ENCODE measurements around the gene THOC1. TPM values are rescaled to one million over a fixed set of nuclear protein-coding genes. Genes with fewer than 3 reads are reported as not detected.

Gene THOC1
- total RNA-seq, 1 experiment from 2014 or later = 74.5 TPM

DNA sequence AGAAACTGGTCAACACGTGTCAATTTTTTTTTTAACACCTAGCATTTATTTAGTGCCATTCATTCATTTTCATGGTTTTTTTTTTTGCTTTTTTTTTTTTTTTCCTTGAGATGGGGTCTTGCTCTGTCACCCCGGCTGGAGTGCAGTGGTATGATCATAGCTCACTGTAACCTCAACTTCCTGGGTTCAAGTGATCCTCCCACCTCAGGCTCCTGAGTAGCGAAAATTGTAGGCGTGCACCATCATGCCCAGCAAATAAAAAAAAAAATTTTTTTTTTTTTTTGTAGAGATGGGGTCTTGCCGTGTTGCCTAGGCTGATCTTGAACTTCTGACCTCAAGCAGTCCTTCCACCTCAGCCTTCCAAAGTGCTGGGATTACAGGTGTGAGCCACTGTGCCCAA, 88.3 kb downstream of the THOC1 start:
- Mint-ChIP-seq H3K4me3 (no peak overlapping the region), H3K27ac (no peak overlapping the region), H3K36me3 (ENCODE audit: insufficient read depth in 1 of 3, low read depth in 3 of 3) (peaks cover 5 to 34% (median 30%) of the 10 kb centered on the region in 3 experiments; a peak in 6 of 7 replicates), H3K4me1 (no peaks in the 10 kb centered on the region), H3K9me3 (no peaks in the 10 kb centered on the region), H3K27me3 (ENCODE audit: low read depth) (no peaks in the 10 kb centered on the region)
- H3K4ac ChIP-seq (ENCODE audit: low read depth, low read length) = no peak overlapping the region
- no peak overlapping the region for H3K9ac ChIP-seq (ENCODE audit: extremely low read depth, insufficient read length, low read length)
- no peak overlapping the region for H3K14ac ChIP-seq (ENCODE audit: insufficient read depth, low read length)
- DNase-seq = no peak
- H3K79me1 ChIP-seq (ENCODE audit: insufficient read depth, low read depth, low read length, poor library complexity, severe bottlenecking) = no peaks in the 10 kb centered on the region
- no peak overlapping the region for H3K4me2 ChIP-seq (ENCODE audit: insufficient read depth, insufficient read length, low read length)
- no peaks in the 10 kb centered on the region for H3K4me1 ChIP-seq (ENCODE audit: insufficient read depth, low read length)
- H3K27ac ChIP-seq (ENCODE audit: insufficient read length, low read depth, low read length) = no peak overlapping the region
- no peak overlapping the region for H3K18ac ChIP-seq (ENCODE audit: insufficient read length, low read depth, low read length)
- H3K23ac ChIP-seq (ENCODE audit: insufficient read length, low read depth, low read length) = no peak overlapping the region
- no peak overlapping the region for H4K8ac ChIP-seq (replicated peaks; ENCODE audit: insufficient read length, low read depth, low read length)
- H3K9me3 ChIP-seq (ENCODE audit: control insufficient read depth, low read depth, low read length) = no peaks in the 10 kb centered on the region
- no peak overlapping the region for H3T11ph ChIP-seq (ENCODE audit: low read length)
- H4K20me1 ChIP-seq (ENCODE audit: control insufficient read depth, insufficient read depth, insufficient read length) = no peaks in the 10 kb centered on the region
- H4K91ac ChIP-seq (ENCODE audit: insufficient read length, low read depth, low read length) = no peak overlapping the region
- H2AFZ ChIP-seq (ENCODE audit: low read length) = no peak overlapping the region
- H2AK5ac ChIP-seq (ENCODE audit: insufficient read length, low read length) = no peak overlapping the region
- H2BK15ac ChIP-seq (ENCODE audit: low read depth, low read length) = no peak overlapping the region
- no peaks in the 10 kb centered on the region; the same call in 1 of the 2 replicates for H3K79me2 ChIP-seq (ENCODE audit: insufficient read depth, low read length)
- no peaks in the 10 kb centered on the region for H3K27me3 ChIP-seq (ENCODE audit: insufficient read depth, low read length)
- TF ChIP-seq, protein P1, sequence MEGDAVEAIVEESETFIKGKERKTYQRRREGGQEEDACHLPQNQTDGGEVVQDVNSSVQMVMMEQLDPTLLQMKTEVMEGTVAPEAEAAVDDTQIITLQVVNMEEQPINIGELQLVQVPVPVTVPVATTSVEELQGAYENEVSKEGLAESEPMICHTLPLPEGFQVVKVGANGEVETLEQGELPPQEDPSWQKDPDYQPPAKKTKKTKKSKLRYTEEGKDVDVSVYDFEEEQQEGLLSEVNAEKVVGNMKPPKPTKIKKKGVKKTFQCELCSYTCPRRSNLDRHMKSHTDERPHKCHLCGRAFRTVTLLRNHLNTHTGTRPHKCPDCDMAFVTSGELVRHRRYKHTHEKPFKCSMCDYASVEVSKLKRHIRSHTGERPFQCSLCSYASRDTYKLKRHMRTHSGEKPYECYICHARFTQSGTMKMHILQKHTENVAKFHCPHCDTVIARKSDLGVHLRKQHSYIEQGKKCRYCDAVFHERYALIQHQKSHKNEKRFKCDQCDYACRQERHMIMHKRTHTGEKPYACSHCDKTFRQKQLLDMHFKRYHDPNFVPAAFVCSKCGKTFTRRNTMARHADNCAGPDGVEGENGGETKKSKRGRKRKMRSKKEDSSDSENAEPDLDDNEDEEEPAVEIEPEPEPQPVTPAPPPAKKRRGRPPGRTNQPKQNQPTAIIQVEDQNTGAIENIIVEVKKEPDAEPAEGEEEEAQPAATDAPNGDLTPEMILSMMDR (conservative IDR thresholded peaks at IDR 0.05) = no peak
- no peak overlapping the region for H2BK20ac ChIP-seq (ENCODE audit: low read depth, low read length, poor library complexity, severe bottlenecking)
- no peak overlapping the region for H2BK120ac ChIP-seq (ENCODE audit: low read depth, low read length, poor library complexity, severe bottlenecking)
- H4K5ac ChIP-seq (ENCODE audit: insufficient read length, low read depth, low read length) = no peak overlapping the region
- no peak overlapping the region for H2BK12ac ChIP-seq (ENCODE audit: insufficient read length, low read depth, low read length)
- no peaks in the 10 kb centered on the region for H3K23me2 ChIP-seq (ENCODE audit: insufficient read length, low read depth, low read length, poor library complexity, severe bottlenecking)
- WGBS (ENCODE audit: extremely low coverage, insufficient read length, low lambda C conversion rate) = no CpG with 5 or more reads among the region's 5 CpGs
- H3K56ac ChIP-seq (ENCODE audit: insufficient read length, low read depth, low read length) = no peak overlapping the region
- H2BK5ac ChIP-seq (ENCODE audit: insufficient read length, low read length) = no peak overlapping the region

All from H9 (cell line).